Mesodermal cell (in vitro differentiated cells): ENCODE results near the gene IQGAP2.
"Not testable (repeated sequence)": the region's sequence is repeated elsewhere in the genome, so short reads cannot be mapped to it uniquely, and the experiment has no call there.

Experiments
- H3K27ac ChIP-seq: 2 replicates; pipeline ENCODE4 v1.7.0; 2013; ENCODE audit warnings: mild to moderate bottlenecking, low read depth, low read length, moderate library complexity; ENCODE audit not compliant: severe bottlenecking
- H3K36me3 ChIP-seq: 2 replicates; pipeline ENCODE4 v1.7.1; 2013; ENCODE audit warnings: mild to moderate bottlenecking, low read length, moderate library complexity; ENCODE audit not compliant: control insufficient read depth, insufficient read depth
- H3K4me1 ChIP-seq: one replicate; pipeline ENCODE4 v1.7.1; 2013; ENCODE audit warnings: mild to moderate bottlenecking, low read length; ENCODE audit not compliant: insufficient read depth, control insufficient read depth, poor library complexity, severe bottlenecking
- H3K4me3 ChIP-seq: 2 replicates; pipeline ENCODE4 v1.7.0; 2013; ENCODE audit warnings: low read length, control low read depth, mild to moderate bottlenecking; ENCODE audit not compliant: insufficient read depth, poor library complexity, severe bottlenecking; ENCODE audit errors: extremely low read depth
- H3K9me3 ChIP-seq: 2 replicates; pipeline ENCODE4 v1.7.1; 2013; ENCODE audit warnings: mild to moderate bottlenecking, low read length, moderate library complexity; ENCODE audit not compliant: control insufficient read depth
- WGBS, 2 experiments: methylation state at CpG; one replicate each; pipeline ENCODE4 v1.1.5; 2013; ENCODE audit warnings: missing lambda C conversion rate in 2 of 2; ENCODE audit not compliant: insufficient coverage in 2 of 2; 5-methylcytosine and 5-hydroxymethylcytosine counted together

Gene IQGAP2

GRCh38 chr5:76595755-76596481, 192.8 kb downstream of the IQGAP2 start:
- WGBS, 2 experiments, result 83 to 92% methylated on average over 1 to 2 of the region's 3 CpGs
- no peaks in the 10 kb centered on the region for H3K36me3 ChIP-seq
- H3K9me3 ChIP-seq, result no peaks in the 10 kb centered on the region
- no peak overlapping the region for H3K27ac ChIP-seq
- H3K4me1 ChIP-seq, result no peaks in the 10 kb centered on the region
- H3K4me3 ChIP-seq, result no peak overlapping the region

DNA sequence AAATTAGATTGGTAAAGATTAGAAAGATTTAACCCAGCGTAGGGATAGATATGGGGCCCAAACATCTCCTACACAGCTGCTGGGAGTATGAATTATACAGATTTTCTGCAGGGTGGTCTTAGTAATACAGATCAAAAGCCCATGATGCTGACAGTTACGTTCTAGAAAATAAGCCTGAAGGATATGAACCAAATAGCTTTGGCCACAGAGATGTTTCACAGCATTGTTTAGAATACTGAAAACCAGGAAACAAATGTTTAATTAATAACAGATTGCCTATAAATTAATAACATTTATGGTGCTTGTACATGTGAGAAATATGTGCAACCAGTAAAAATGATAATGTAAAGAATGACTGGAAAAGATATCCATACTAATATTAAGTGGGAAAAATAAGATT, 195.4 kb downstream of the IQGAP2 start:
- Histone ChIP-seq H3K36me3 (no peaks in the 10 kb centered on the region), H3K27ac (no peak overlapping the region), H3K9me3 (no peaks in the 10 kb centered on the region), H3K4me3 (no peak overlapping the region), H3K4me1 (no peaks in the 10 kb centered on the region)
- WGBS, 2 experiments, result no CpG with 5 or more reads among the region's 2 CpGs

- Histone ChIP-seq H3K27ac (no peak overlapping the region), H3K36me3 (no peaks in the 10 kb centered on the region), H3K4me3 (no peak overlapping the region), H3K9me3 (no peaks in the 10 kb centered on the region), H3K4me1 (no peaks in the 10 kb centered on the region)
- WGBS, 2 experiments, result 76 to 95% methylated on average over 4 of the region's 4 CpGs
These were observed 197.6 kb downstream of the IQGAP2 start for GRCh38 chr5:76600716-76601115.

DNA sequence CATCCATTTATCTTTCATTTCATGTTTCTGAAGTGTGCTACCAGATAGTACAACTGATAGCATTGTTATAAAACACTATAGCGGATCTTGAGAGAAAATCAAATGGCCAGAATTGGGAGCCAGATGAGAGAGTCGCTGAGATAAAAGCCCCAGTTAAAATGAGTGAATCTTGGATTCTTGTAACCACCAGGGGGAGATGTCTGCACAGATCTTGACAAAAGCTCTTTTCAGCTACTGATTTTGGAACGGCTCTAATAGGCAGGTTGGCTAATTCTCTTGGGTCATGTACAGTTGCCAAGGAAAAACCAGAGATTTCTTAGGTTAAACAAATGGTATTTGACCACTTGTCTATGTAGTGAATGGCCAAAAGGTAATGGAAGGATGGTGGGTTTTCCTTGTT, 198.4 kb downstream of the IQGAP2 start:
- WGBS, 2 experiments, result 14 to 43% methylated on average over 2 to 3 of the region's 3 CpGs
- no peaks in the 10 kb centered on the region for H3K36me3 ChIP-seq
- no peaks in the 10 kb centered on the region for H3K9me3 ChIP-seq
- no peak overlapping the region for H3K4me3 ChIP-seq
- no peak overlapping the region for H3K27ac ChIP-seq
- no peaks in the 10 kb centered on the region for H3K4me1 ChIP-seq

GRCh38 chr5:76602094-76602726, 199.1 kb downstream of the IQGAP2 start:
- Histone ChIP-seq H3K9me3 (no peaks in the 10 kb centered on the region), H3K36me3 (no peaks in the 10 kb centered on the region), H3K27ac (no peak overlapping the region), H3K4me3 (no peak overlapping the region), H3K4me1 (no peaks in the 10 kb centered on the region)
- 100% methylated on average over 1 of the region's 2 CpGs for WGBS, 2 experiments

- not testable (repeated sequence) for H3K9me3 ChIP-seq, H3K4me1 ChIP-seq, H3K27ac ChIP-seq, H3K4me3 ChIP-seq, H3K36me3 ChIP-seq
- no CpG with 5 or more reads among the region's 1 CpG for WGBS, 2 experiments
These were observed 200.9 kb downstream of the IQGAP2 start for GRCh38 chr5:76603991-76604390.

DNA sequence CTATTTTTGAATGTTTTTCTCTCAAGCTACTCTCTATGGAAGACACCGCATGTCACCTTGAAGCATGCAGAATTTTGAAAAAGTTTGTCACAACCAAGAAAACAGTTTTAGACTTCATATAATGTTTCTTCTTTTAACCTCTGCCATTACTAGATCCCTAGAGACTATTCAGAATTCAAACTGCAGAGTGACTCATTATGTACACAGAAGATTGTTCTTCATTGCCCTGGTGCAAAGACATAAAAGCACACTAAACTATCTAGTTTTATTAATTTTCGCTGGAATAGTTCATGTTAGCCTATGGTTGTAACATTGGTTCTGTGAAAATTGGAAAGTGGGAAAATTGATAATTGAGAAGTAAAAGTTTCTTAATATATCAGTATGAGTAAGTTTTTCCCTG, 201.8 kb downstream of the IQGAP2 start:
- peaks cover 5% of the 10 kb centered on the region for H3K4me1 ChIP-seq
- WGBS, 2 experiments, result 44 to 88% methylated on average over 1 to 2 of the region's 2 CpGs
- no peak overlapping the region for H3K4me3 ChIP-seq
- no peaks in the 10 kb centered on the region for H3K9me3 ChIP-seq
- H3K36me3 ChIP-seq, result no peaks in the 10 kb centered on the region
- no peak overlapping the region for H3K27ac ChIP-seq

GRCh38 chr5:76606701-76607100, 203.6 kb downstream of the IQGAP2 start:
- Histone ChIP-seq H3K4me1 (peaks cover 5% of the 10 kb centered on the region), H3K27ac (no peak overlapping the region), H3K4me3 (no peak overlapping the region), H3K9me3 (no peaks in the 10 kb centered on the region), H3K36me3 (no peaks in the 10 kb centered on the region)
- WGBS, 2 experiments, result 20% methylated on average over 1 of the region's 2 CpGs; no CpG with 5 or more reads in 1 of the 2 experiments

DNA sequence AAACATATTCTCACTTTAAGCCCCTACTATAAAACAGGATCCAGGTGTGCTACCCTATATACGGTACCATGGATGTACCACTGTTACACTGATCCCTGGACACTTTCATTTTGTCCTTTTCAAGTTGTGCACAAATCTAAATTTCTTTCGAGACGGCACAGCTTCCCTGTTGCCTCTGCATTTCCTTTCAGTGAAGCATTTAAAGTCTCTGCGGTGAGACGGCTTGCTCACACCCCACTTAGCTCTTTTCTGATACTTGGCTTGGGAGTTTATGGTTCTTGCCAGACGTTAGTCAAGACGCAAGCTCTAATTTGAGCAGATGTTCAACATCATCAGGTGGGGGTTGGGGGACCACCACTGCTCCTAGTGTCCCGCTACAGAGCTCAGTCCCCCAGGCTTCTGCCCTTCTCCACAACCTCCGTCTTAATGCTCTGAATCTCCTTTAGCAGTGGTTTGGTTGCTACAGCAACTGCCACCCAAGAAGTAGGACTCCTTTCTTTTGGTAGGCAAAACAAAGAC, 204.3 kb downstream of the IQGAP2 start:
- Histone ChIP-seq H3K9me3 (no peaks in the 10 kb centered on the region), H3K4me1 (peaks cover 5% of the 10 kb centered on the region), H3K4me3 (no peak overlapping the region), H3K27ac (peak overlapping the region; percentile 18), H3K36me3 (no peaks in the 10 kb centered on the region)
- 89 to 94% methylated on average over 6 to 7 of the region's 9 CpGs for WGBS, 2 experiments

- Histone ChIP-seq H3K4me1 (peaks cover 5% of the 10 kb centered on the region), H3K27ac (peak overlapping the region; percentile 18), H3K36me3 (no peaks in the 10 kb centered on the region), H3K9me3 (no peaks in the 10 kb centered on the region), H3K4me3 (no peak overlapping the region)
- WGBS, 2 experiments, result 83 to 100% methylated on average over 1 of the region's 4 CpGs
These were observed 205.7 kb downstream of the IQGAP2 start for GRCh38 chr5:76608833-76609232.

- Histone ChIP-seq H3K9me3 (no peaks in the 10 kb centered on the region), H3K4me1 (peaks cover 5% of the 10 kb centered on the region), H3K27ac (no peak overlapping the region), H3K36me3 (no peaks in the 10 kb centered on the region), H3K4me3 (no peak overlapping the region)
- WGBS, 2 experiments, result 100% methylated on average over 1 of the region's 1 CpG; no CpG with 5 or more reads in 1 of the 2 experiments
These were observed 207.1 kb downstream of the IQGAP2 start for GRCh38 chr5:76610196-76610595.
